IMR-90 (cell line): ENCODE data around the gene LRP6.

Experiments
- BHLHE40 ChIP-seq: fragments of 150-350 bp; IDR thresholded peaks from 2 replicates; pipeline ENCODE4 v1.6.1; 2016; ENCODE audit warnings: mild to moderate bottlenecking, low read depth, low read length
- CEBPB ChIP-seq: IDR thresholded peaks from 2 replicates; pipeline ENCODE4 v1.6.1; 2012; ENCODE audit warnings: low read depth, low read length, improper control_type of control experiment
- CHD1 ChIP-seq: IDR thresholded peaks from 2 replicates; pipeline ENCODE4 v1.6.1; 2012; ENCODE audit warnings: low read depth, low read length, improper control_type of control experiment
- CTCF ChIP-seq: conservative IDR thresholded peaks from 2 replicates; pipeline ENCODE4 v1.5.1; 2012; ENCODE audit warnings: mild to moderate bottlenecking, low read depth, low read length, improper control_type of control experiment
- ELK1 ChIP-seq: fragments of 150-350 bp; IDR thresholded peaks from 2 replicates; pipeline ENCODE4 v1.6.1; 2016; ENCODE audit warnings: low read depth, mild to moderate bottlenecking, low read length, moderate library complexity, borderline replicate concordance
- FOS ChIP-seq: fragments of 150-350 bp; IDR thresholded peaks from 2 replicates; pipeline ENCODE4 v1.6.1; 2016; ENCODE audit warnings: low read depth, low read length
- MAFK ChIP-seq: IDR thresholded peaks from 2 replicates; pipeline ENCODE4 v1.6.1; 2012; ENCODE audit warnings: low read depth, low read length, improper control_type of control experiment
- MAZ ChIP-seq: IDR thresholded peaks from 2 replicates; pipeline ENCODE4 v1.6.1; 2012; ENCODE audit warnings: low read depth, mild to moderate bottlenecking, low read length, improper control_type of control experiment, moderate library complexity, borderline replicate concordance
- POLR2A ChIP-seq: IDR thresholded peaks from 2 replicates; pipeline ENCODE4 v1.6.1; 2012; ENCODE audit warnings: mild to moderate bottlenecking, low read depth, low read length
- RAD21 ChIP-seq: IDR thresholded peaks from 2 replicates; pipeline ENCODE4 v1.6.1; 2012; ENCODE audit warnings: low read length, improper control_type of control experiment
- RCOR1 ChIP-seq: IDR thresholded peaks from 2 replicates; pipeline ENCODE4 v1.6.1; 2012; ENCODE audit warnings: mild to moderate bottlenecking, low read length, improper control_type of control experiment; ENCODE audit not compliant: insufficient replicate concordance
- RFX5 ChIP-seq: IDR thresholded peaks from 2 replicates; pipeline ENCODE4 v1.8.0; 2012; ENCODE audit warnings: low read depth, mild to moderate bottlenecking, low read length, moderate library complexity
- SMC3 ChIP-seq: fragments of 150-350 bp; IDR thresholded peaks from 2 replicates; pipeline ENCODE4 v1.6.1; 2016; ENCODE audit warnings: low read depth, mild to moderate bottlenecking, antibody characterized with exemption, low read length, moderate library complexity
- USF2 ChIP-seq: fragments of 150-350 bp; IDR thresholded peaks from 2 replicates; pipeline ENCODE4 v1.6.1; 2017; ENCODE audit warnings: mild to moderate bottlenecking, antibody characterized with exemption, low read length, low read depth

GRCh38 chr12:12133259-12133658, 133.6 kb downstream of the LRP6 start:
- TF ChIP-seq CTCF, result no peak
- TF ChIP-seq RCOR1, result no peak
- TF ChIP-seq POLR2A, result no peak
- no peak for TF ChIP-seq RAD21
- no peak for TF ChIP-seq SMC3
- no peak for TF ChIP-seq MAFK
- TF ChIP-seq CEBPB, result no peak
- TF ChIP-seq MAZ, result no peak
- no peak for TF ChIP-seq USF2
- TF ChIP-seq FOS, result no peak
- no peak for TF ChIP-seq BHLHE40
- no peak for TF ChIP-seq ELK1
- no peak for TF ChIP-seq CHD1
- TF ChIP-seq RFX5, result no peak
